HEK293T (cell line): ENCODE results near the gene PFN3.

ENCODE experiments used
- ELF4 ChIP-seq: fragments of 450-650 bp; IDR thresholded peaks from 2 replicates; pipeline ENCODE4 v1.6.1; 2017; ENCODE audit warnings: antibody characterized with exemption
- FOXM1 ChIP-seq: fragments of 450-650 bp; IDR thresholded peaks from 2 replicates; pipeline ENCODE4 v1.6.1; 2017; ENCODE audit warnings: mild to moderate bottlenecking, borderline replicate concordance
- HDGF ChIP-seq: fragments of 450-650 bp; IDR thresholded peaks from 2 replicates; pipeline ENCODE4 v1.6.1; 2017; ENCODE audit warnings: antibody characterized with exemption, borderline replicate concordance
- SUZ12 ChIP-seq: fragments of 450-650 bp; IDR thresholded peaks from 2 replicates; pipeline ENCODE4 v1.6.1; 2016; ENCODE audit warnings: mild to moderate bottlenecking

- no peak for TF ChIP-seq FOXM1
- TF ChIP-seq SUZ12, result no peak
- TF ChIP-seq ELF4, result no peak
- TF ChIP-seq HDGF, result no peak
These were observed 7.7 kb downstream of the PFN3 start for GRCh38 chr5:177392765-177393164.
